Kidney (tissue), 14 donors: ENCODE measurements around the gene UMPS. TPM values are rescaled to one million over a fixed set of nuclear protein-coding genes. Genes with fewer than 3 reads are reported as not detected.
A peak's percentile ranks its signal among the peaks of the same experiment; 100 is the strongest.

ENCODE experiments used
- DNase-seq, 5 donors: peaks; one replicate each; pipeline ENCODE4 v3.0.0-alpha.2; 2013 to 2020
- FAIRE-seq: peaks from 2 replicates; lab custom pipeline; 2012; peaks lifted over from hg19 to GRCh38; lab: Jason Lieb, UNC
- H3K27ac ChIP-seq, 2 donors: one replicate each; pipeline ENCODE4 v1.7.0; 2013; ENCODE audit warnings: low read depth in 2 of 2, low read length in 2 of 2, inconsistent platforms in 1 of 2
- H3K27me3 ChIP-seq: one replicate; pipeline ENCODE4 v1.7.1; 2013; ENCODE audit warnings: low read length, inconsistent platforms; ENCODE audit not compliant: control insufficient read depth, insufficient read depth
- H3K36me3 ChIP-seq, 3 donors: one replicate each; pipeline versions ENCODE4 v1.7.0 to v1.7.1; 2013; ENCODE audit warnings: low read length in 3 of 3, control low read depth in 1 of 3, inconsistent platforms in 1 of 3; ENCODE audit not compliant: insufficient read depth in 3 of 3, control insufficient read depth in 2 of 3
- H3K4me1 ChIP-seq, 3 donors: one replicate each; pipeline versions ENCODE4 v1.7.0 to v1.7.1; 2013; ENCODE audit warnings: low read length in 3 of 3, inconsistent platforms in 1 of 3, low read depth in 1 of 3; ENCODE audit not compliant: control insufficient read depth in 2 of 3, insufficient read depth in 2 of 3
- H3K4me3 ChIP-seq, 3 donors: one replicate each; pipeline versions ENCODE4 v1.7.0 to v1.8.1; 2013; ENCODE audit warnings: low read length in 3 of 3, control low read depth in 1 of 3, inconsistent platforms in 1 of 3
- H3K9ac ChIP-seq, 3 donors: one replicate each; pipeline versions ENCODE4 v1.7.0 to v1.7.1; 2013; ENCODE audit warnings: low read length in 3 of 3, control low read depth in 1 of 3, inconsistent platforms in 1 of 3
- H3K9me3 ChIP-seq, 3 donors: one replicate each; pipeline versions ENCODE4 v1.7.0 to v1.7.1; 2013; ENCODE audit warnings: low read length in 3 of 3, control low read depth in 1 of 3, inconsistent platforms in 1 of 3; ENCODE audit not compliant: control insufficient read depth in 2 of 3, insufficient read depth in 1 of 3
- CTCF ChIP-seq: IDR thresholded peaks from 3 replicates; pipeline ENCODE4 v1.5.1; 2012; ENCODE audit warnings: mild to moderate bottlenecking, moderate library complexity, borderline replicate concordance; ENCODE audit not compliant: insufficient read depth; ENCODE audit errors: extremely low read depth
- intact Hi-C: fragments of 100-400 bp; cut with DNase I; formaldehyde crosslinking; loops from one replicate; pipeline ENCODE4 v1.11.1; 2022
- polyA plus RNA-seq: library from polyadenylated mRNA; stranded (reverse); fragments of 350-450 nt; fragmentation: Illumina TruSeq; extraction: RNeasy Lipid Tissue Mini Kit (QIAGEN cat#74804); gene quantifications from one replicate; pipeline ENCODE4 v1.2.3, GENCODE V29; 2014; ENCODE audit warnings: low read depth, low replicate concordance; ENCODE audit not compliant: insufficient read depth
- total RNA-seq: library from RNA; stranded (reverse); fragmentation: NEBNext Ultra II Directional; extraction: Animal tissue kit (Norgen Biotek cat#: 25700); gene quantifications from one replicate; pipeline ENCODE4 v1.2.1, GENCODE V29; 2021
- donor health status: control.
- donor health status: control.
- donor health status: control.
- donor health status: control.
- donor health status: control.
- donor health status: DM: yes; HTN: yes; CAD: no.
- donor health status: Normal renal cell carcinoma (clear cell type).

Gene UMPS
- total and polyA plus RNA-seq, 2 donors from 2014 or later, result 24.7 to 25.7 TPM

DNA sequence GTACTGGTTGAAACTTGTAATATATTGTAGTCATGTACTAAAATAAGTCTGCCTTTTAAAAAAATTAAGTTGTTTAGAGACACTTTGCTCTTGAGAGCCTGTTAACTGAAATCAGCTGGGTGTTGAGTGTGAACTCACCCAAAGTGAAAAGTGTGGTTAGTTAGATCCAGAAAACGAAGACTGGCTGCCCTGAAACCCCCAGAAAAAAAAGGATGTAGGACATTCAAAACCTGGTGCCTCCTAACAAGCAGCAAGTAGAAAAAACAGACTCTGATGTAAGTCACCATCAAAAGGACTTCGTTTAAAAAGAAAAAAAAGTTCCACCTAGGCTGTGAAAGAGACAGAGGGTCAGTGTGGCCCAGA is 40.8 kb downstream of the UMPS start:
- TF ChIP-seq CTCF, result no peak
- H3K27ac ChIP-seq, result peak overlapping the region in 1 of 2 donors; percentile 23
- H3K4me1 ChIP-seq, result peaks cover 5 to 35% (median 33%) of the 10 kb centered on the region in 3 donors
- no peak overlapping the region for H3K4me3 ChIP-seq
- no peaks in the 10 kb centered on the region for H3K9me3 ChIP-seq
- no peak for DNase-seq
- peaks cover 0 to 27% (median 19%) of the 10 kb centered on the region in 3 donors for H3K36me3 ChIP-seq
- no peak overlapping the region for H3K9ac ChIP-seq
- no peak for FAIRE-seq
- intact Hi-C loops, result no loop called here
- H3K27me3 ChIP-seq, result no peaks in the 10 kb centered on the region

- intact Hi-C loops, result no loop called here
- H3K4me3 ChIP-seq, result no peak overlapping the region
- no peaks in the 10 kb centered on the region for H3K9me3 ChIP-seq
- H3K4me1 ChIP-seq, result peaks cover 5 to 35% (median 34%) of the 10 kb centered on the region in 3 donors
- no peak for TF ChIP-seq CTCF
- peak overlapping the region in 1 of 3 donors; percentile 13 for H3K9ac ChIP-seq
- DNase-seq, result peak; percentile 64 to 87 (median 82)
- H3K27me3 ChIP-seq, result no peaks in the 10 kb centered on the region
- peak overlapping the region; percentile 45 to 70 for H3K27ac ChIP-seq
- FAIRE-seq, result peak; percentile 32
- peaks cover 0 to 19% (median 15%) of the 10 kb centered on the region in 3 donors for H3K36me3 ChIP-seq
Observed at GRCh38 chr3:124772081-124772831, 42.0 kb downstream of the UMPS start.

GRCh38 chr3:124773351-124774326 is 43.4 kb downstream of the UMPS start:
- peak overlapping the region in 1 of 2 donors; percentile 47 for H3K27ac ChIP-seq
- H3K27me3 ChIP-seq, result no peaks in the 10 kb centered on the region
- TF ChIP-seq CTCF, result no peak
- no peak for FAIRE-seq
- no peak overlapping the region for H3K9ac ChIP-seq
- peaks cover 5 to 41% (median 39%) of the 10 kb centered on the region in 3 donors for H3K4me1 ChIP-seq
- DNase-seq, result no peak
- intact Hi-C loops, result no loop called here
- H3K4me3 ChIP-seq, result no peak overlapping the region
- no peaks in the 10 kb centered on the region for H3K9me3 ChIP-seq
- peaks cover 0 to 10% (median 4%) of the 10 kb centered on the region in 3 donors for H3K36me3 ChIP-seq
